GM12892 (cell line): ENCODE measurements around the gene PHF10.

ENCODE experiments used
- POLR2A ChIP-seq: IDR thresholded peaks from 2 replicates; pipeline ENCODE4 v1.6.1; 2011; ENCODE audit warnings: low read depth, low read length, control low read depth
- POLR2AphosphoS5 ChIP-seq: IDR thresholded peaks from 2 replicates; pipeline ENCODE4 v1.6.1; 2011; ENCODE audit warnings: low read depth, low read length, control low read depth
- TAF1 ChIP-seq: IDR thresholded peaks from 2 replicates; pipeline ENCODE4 v1.6.1; 2011; ENCODE audit warnings: low read depth, mild to moderate bottlenecking, control low read depth, low read length, borderline replicate concordance

GRCh38 chr6:169664227-169664626 is 60.1 kb downstream of the PHF10 start:
- TF ChIP-seq TAF1 (no peak), POLR2AphosphoS5 (no peak), POLR2A (no peak)
